Immature natural killer cell (primary cell): ENCODE results near the gene SLC1A5. TPM values are rescaled to one million over a fixed set of nuclear protein-coding genes. Genes with fewer than 3 reads are reported as not detected.
"Not testable (repeated sequence)": the region's sequence is repeated elsewhere in the genome, so short reads cannot be mapped to it uniquely, and the experiment has no call there.

Experiments used
- DNase-seq, 3 donors: peaks; one replicate each; pipeline ENCODE4 v3.0.0; 2022; ENCODE audit warnings: mixed read lengths in 1 of 3
- H3K27ac Mint-ChIP-seq, 6 donors: one replicate each; pipeline ENCODE4 v1.8.0; 2020; ENCODE audit warnings: mixed read lengths in 6 of 6, mild to moderate bottlenecking in 5 of 6, inconsistent platforms in 4 of 6, moderate library complexity in 3 of 6
- H3K27me3 Mint-ChIP-seq, 3 donors: one replicate each; pipeline ENCODE4 v1.8.0; 2020 to 2021; ENCODE audit warnings: low read depth in 3 of 3, mild to moderate bottlenecking in 3 of 3, mixed read lengths in 3 of 3, moderate library complexity in 3 of 3, inconsistent platforms in 1 of 3
- H3K36me3 Mint-ChIP-seq, 3 donors: one replicate each; pipeline ENCODE4 v1.8.0; 2020; ENCODE audit warnings: mixed read lengths in 3 of 3, inconsistent platforms in 2 of 3, mild to moderate bottlenecking in 2 of 3
- H3K4me1 Mint-ChIP-seq, 2 donors: one replicate each; pipeline ENCODE4 v1.8.0; 2020; ENCODE audit warnings: inconsistent platforms in 2 of 2, mild to moderate bottlenecking in 2 of 2, mixed read lengths in 2 of 2, moderate library complexity in 1 of 2
- H3K4me3 Mint-ChIP-seq, 5 donors: one replicate each; pipeline ENCODE4 v1.8.0; 2020; ENCODE audit warnings: mild to moderate bottlenecking in 5 of 5, mixed read lengths in 5 of 5, inconsistent platforms in 3 of 5, moderate library complexity in 3 of 5
- H3K9me3 Mint-ChIP-seq, 6 donors: one replicate each; pipeline ENCODE4 v1.8.0; 2020; ENCODE audit warnings: mild to moderate bottlenecking in 6 of 6, mixed read lengths in 6 of 6, inconsistent platforms in 4 of 6, moderate library complexity in 3 of 6
- polyA plus RNA-seq, 3 donors: library from polyadenylated mRNA; unstranded; fragments of 300-500 nt; fragmentation: Illumina TruSeq; gene quantifications; one replicate each; pipeline ENCODE4 v1.2.3, GENCODE V29; 2021

Gene SLC1A5
- polyA plus RNA-seq, 3 donors from 2014 or later: 17.4 to 37.7 (median 32.6) TPM

DNA sequence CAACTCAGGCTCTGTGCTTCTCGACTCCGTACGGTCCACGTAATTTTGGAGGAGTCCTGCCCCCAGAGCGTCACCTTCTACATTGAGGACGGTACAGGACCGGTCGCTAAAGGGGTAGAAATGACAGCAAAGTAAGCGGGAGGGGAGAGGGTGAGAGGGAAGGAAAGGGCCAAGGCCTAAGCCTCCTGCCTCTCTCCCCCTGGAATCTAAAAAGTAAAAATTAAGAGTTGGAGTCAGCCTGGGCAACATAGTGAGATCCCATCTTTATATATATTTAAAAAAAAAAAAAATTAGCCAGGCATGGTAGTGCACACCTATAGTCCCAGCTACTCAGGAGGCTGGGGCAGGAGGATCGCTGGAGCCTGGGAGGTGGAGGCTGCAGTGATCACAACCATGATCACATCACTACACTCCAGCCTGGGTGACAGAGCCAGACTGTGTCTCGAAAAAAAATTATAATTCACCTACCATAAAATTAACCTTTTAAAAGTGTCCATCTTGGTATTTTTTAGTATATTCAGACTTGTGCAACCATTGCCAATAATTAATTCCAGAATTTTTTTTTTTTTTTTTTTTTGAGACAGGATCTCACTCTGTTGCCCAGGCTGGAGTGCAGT lies 12.6 kb downstream of the SLC1A5 start:
- H3K27me3 Mint-ChIP-seq: peaks cover 0 to 2% (median 1%) of the 10 kb centered on the region in 3 donors
- no peak for DNase-seq
- H3K27ac Mint-ChIP-seq: peak overlapping the region in 1 of 6 donors; percentile 15
- no peak overlapping the region for H3K4me3 Mint-ChIP-seq
- H3K4me1 Mint-ChIP-seq: peaks cover 21 to 24% of the 10 kb centered on the region in 2 donors
- H3K9me3 Mint-ChIP-seq: no peaks in the 10 kb centered on the region
- peaks cover 6 to 21% (median 15%) of the 10 kb centered on the region in 3 donors for H3K36me3 Mint-ChIP-seq

- Mint-ChIP-seq H3K27me3 (peaks cover 0 to 4% (median 2%) of the 10 kb centered on the region in 3 donors), H3K27ac (no peak overlapping the region), H3K9me3 (no peaks in the 10 kb centered on the region)
Measured at GRCh38 chr19:46773018-46773399, 15.4 kb downstream of the SLC1A5 start.

GRCh38 chr19:46772170-46773017 lies 16.0 kb downstream of the SLC1A5 start:
- peaks cover 0 to 5% of the 10 kb centered on the region in 2 donors for H3K4me1 Mint-ChIP-seq
- H3K9me3 Mint-ChIP-seq: no peaks in the 10 kb centered on the region
- no peak overlapping the region for H3K4me3 Mint-ChIP-seq
- H3K27me3 Mint-ChIP-seq: peaks cover 0 to 4% (median 2%) of the 10 kb centered on the region in 3 donors
- DNase-seq: no peak
- no peak overlapping the region for H3K27ac Mint-ChIP-seq
- H3K36me3 Mint-ChIP-seq: peaks cover 6 to 19% (median 15%) of the 10 kb centered on the region in 3 donors

More at GRCh38 chr19:46773018-46773399, 15.4 kb downstream of the SLC1A5 start:
- Mint-ChIP-seq H3K4me3 (no peak overlapping the region), H3K4me1 (peaks cover 5 to 9% of the 10 kb centered on the region in 2 donors), H3K36me3 (peaks cover 6 to 19% (median 15%) of the 10 kb centered on the region in 3 donors)
- DNase-seq: no peak

- DNase-seq, H3K9me3 Mint-ChIP-seq, H3K27ac Mint-ChIP-seq, H3K36me3 Mint-ChIP-seq, H3K4me3 Mint-ChIP-seq, H3K4me1 Mint-ChIP-seq, H3K27me3 Mint-ChIP-seq: not testable (repeated sequence)
Measured at GRCh38 chr19:46768746-46769145, 19.6 kb downstream of the SLC1A5 start.

DNA sequence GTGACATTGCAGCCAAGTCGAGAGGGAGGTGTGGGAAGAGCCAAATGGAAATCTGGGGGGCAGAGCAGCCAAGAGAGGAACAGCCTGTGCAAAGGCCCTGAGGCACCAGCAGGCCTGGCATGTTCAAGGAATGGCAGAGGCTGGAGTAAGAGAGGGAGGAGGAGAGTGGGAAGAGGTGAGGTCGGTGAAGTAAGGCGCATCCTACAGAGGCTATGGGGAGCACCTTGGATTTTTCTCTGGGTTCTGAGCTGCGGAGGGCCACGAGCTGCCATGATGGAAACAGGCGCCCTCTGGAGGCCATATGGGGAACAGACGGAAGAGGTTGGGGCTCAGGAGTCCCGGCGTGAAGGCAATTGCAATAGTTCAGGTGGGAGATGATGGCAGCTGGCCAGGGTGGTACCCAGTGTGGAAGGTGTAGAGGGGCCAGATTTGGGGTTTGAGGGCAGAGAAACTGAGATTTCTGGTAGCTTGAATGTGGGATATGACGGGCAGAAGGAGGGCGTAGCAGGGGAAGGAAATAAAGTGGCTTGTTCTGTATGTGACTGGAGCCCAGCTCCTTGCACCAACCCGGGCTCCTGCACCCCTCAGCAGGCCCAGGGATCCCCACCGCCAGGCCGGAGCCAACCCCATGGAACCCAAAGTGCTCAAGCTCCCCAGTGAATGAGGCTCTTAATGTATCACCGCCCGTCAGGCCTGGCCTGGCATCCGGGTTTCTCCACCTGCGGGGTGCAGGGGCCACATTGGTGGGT lies 21.7 kb downstream of the SLC1A5 start:
- Mint-ChIP-seq H3K36me3 (no peaks in the 10 kb centered on the region), H3K27me3 (peaks cover 0 to 4% (median 0%) of the 10 kb centered on the region in 3 donors), H3K9me3 (no peaks in the 10 kb centered on the region), H3K27ac (peak overlapping the region in 1 of 6 donors; percentile 15), H3K4me1 (no peaks in the 10 kb centered on the region), H3K4me3 (no peak overlapping the region)
- peak; percentile 40 to 54 (median 49) for DNase-seq

- DNase-seq: no peak
- H3K27me3 Mint-ChIP-seq: peaks cover 0 to 1% (median 0%) of the 10 kb centered on the region in 3 donors
- H3K4me3 Mint-ChIP-seq: no peak overlapping the region
- no peaks in the 10 kb centered on the region for H3K9me3 Mint-ChIP-seq
- H3K4me1 Mint-ChIP-seq: no peaks in the 10 kb centered on the region
- H3K36me3 Mint-ChIP-seq: no peaks in the 10 kb centered on the region
- H3K27ac Mint-ChIP-seq: no peak overlapping the region
Measured at GRCh38 chr19:46764817-46765291, 23.5 kb downstream of the SLC1A5 start.

GRCh38 chr19:46762245-46762890 lies 26.0 kb downstream of the SLC1A5 start:
- peaks cover 0 to 5% (median 0%) of the 10 kb centered on the region in 3 donors for H3K36me3 Mint-ChIP-seq
- H3K4me3 Mint-ChIP-seq: no peak overlapping the region
- no peak overlapping the region for H3K27ac Mint-ChIP-seq
- H3K4me1 Mint-ChIP-seq: peaks cover 0 to 1% of the 10 kb centered on the region in 2 donors
- H3K9me3 Mint-ChIP-seq: no peaks in the 10 kb centered on the region
- no peak for DNase-seq
- H3K27me3 Mint-ChIP-seq: no peaks in the 10 kb centered on the region

DNA sequence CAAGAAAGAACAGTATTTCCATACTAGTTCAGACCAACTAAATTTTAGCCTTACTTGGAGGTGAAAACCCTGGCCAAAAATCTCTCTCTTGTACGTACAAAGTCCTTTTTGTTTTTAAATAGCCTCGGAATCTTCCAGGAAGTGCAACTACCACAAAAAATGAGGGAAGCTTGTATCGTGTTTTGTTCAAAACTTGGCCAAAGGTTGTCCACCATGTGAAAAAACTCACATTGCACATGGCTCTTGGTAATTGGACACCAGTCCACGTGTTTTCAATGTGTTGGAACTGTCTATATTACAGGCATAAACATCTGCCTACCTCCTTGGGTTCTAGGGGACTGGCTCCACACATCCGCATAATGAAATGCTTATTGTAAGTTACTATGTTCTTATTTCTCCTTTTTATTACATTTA lies 27.0 kb downstream of the SLC1A5 start:
- Mint-ChIP-seq H3K4me1 (peaks cover 0 to 6% of the 10 kb centered on the region in 2 donors), H3K4me3 (no peak overlapping the region), H3K27ac (no peak overlapping the region), H3K36me3 (peaks cover 0 to 6% (median 0%) of the 10 kb centered on the region in 3 donors), H3K27me3 (peaks cover 3% of the 10 kb centered on the region in 3 donors), H3K9me3 (no peaks in the 10 kb centered on the region)
- no peak for DNase-seq

- not testable (repeated sequence) for H3K4me3 Mint-ChIP-seq, H3K9me3 Mint-ChIP-seq, H3K27me3 Mint-ChIP-seq
Measured at GRCh38 chr19:46760897-46761296, 27.5 kb downstream of the SLC1A5 start.

GRCh38 chr19:46760363-46760762 lies 28.0 kb downstream of the SLC1A5 start:
- no peak overlapping the region for H3K4me3 Mint-ChIP-seq
- no peak overlapping the region for H3K27ac Mint-ChIP-seq
- no peak for DNase-seq
- peaks cover 0 to 6% (median 0%) of the 10 kb centered on the region in 3 donors for H3K36me3 Mint-ChIP-seq
- peaks cover 3 to 4% (median 3%) of the 10 kb centered on the region in 3 donors for H3K27me3 Mint-ChIP-seq
- peaks cover 0 to 7% of the 10 kb centered on the region in 2 donors for H3K4me1 Mint-ChIP-seq
- no peaks in the 10 kb centered on the region for H3K9me3 Mint-ChIP-seq

More at GRCh38 chr19:46760897-46761296, 27.5 kb downstream of the SLC1A5 start:
- not testable (repeated sequence) for H3K36me3 Mint-ChIP-seq, DNase-seq, H3K4me1 Mint-ChIP-seq, H3K27ac Mint-ChIP-seq

DNA sequence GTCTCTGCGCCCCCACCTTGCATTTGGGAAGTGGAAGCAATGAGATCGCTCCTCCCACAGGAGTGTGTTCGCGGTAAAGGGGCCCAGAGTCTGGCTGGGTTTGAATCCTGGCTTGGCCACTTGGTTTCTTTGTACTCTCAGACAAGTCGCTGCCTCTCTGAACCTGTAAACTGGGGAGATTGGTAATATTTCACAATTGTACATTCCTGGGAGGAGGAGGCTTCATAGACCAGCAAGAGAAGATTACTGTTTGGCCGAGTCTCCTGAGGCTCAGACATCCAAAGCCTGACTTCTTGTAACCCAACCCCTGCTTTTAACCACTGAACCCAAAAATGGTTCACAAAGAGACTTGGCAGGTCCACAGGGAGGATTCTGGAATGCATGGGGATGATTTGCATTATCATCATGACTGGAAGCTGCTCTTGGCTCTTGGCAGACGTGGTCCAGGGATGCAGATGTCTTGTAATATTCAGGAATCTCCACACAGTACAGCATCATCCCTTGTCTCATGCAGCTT lies 28.5 kb downstream of the SLC1A5 start:
- Mint-ChIP-seq H3K4me3 (no peak overlapping the region), H3K27me3 (peaks cover 3 to 4% (median 3%) of the 10 kb centered on the region in 3 donors), H3K27ac (no peak overlapping the region), H3K36me3 (peaks cover 0 to 9% (median 3%) of the 10 kb centered on the region in 3 donors), H3K4me1 (peaks cover 0 to 7% of the 10 kb centered on the region in 2 donors), H3K9me3 (no peaks in the 10 kb centered on the region)
- no peak for DNase-seq

DNA sequence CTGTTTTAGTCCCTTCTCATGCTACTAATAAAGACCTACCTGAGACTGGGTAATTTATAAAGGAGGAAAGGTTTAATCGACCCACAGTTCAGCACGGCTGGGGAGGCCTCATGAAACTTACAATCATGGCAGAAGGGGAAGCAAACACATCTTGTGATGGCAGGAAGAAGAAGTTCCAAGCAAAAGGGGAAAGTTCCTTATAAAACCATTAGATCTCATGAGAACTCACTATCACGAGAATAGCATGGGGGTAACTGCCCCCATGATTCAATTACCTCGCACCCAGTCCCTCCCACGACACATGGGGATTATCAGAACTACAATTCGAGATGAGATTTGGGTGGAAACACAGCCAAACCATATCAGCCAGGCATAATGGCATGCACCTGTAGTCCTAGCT lies 29.2 kb downstream of the SLC1A5 start:
- H3K27ac Mint-ChIP-seq: peak overlapping the region in 1 of 6 donors; percentile 35
- peaks cover 0 to 7% of the 10 kb centered on the region in 2 donors for H3K4me1 Mint-ChIP-seq
- H3K4me3 Mint-ChIP-seq: no peak overlapping the region
- peaks cover 3 to 4% (median 3%) of the 10 kb centered on the region in 3 donors for H3K27me3 Mint-ChIP-seq
- no peaks in the 10 kb centered on the region for H3K9me3 Mint-ChIP-seq
- no peak for DNase-seq
- peaks cover 0 to 9% (median 3%) of the 10 kb centered on the region in 3 donors for H3K36me3 Mint-ChIP-seq

DNA sequence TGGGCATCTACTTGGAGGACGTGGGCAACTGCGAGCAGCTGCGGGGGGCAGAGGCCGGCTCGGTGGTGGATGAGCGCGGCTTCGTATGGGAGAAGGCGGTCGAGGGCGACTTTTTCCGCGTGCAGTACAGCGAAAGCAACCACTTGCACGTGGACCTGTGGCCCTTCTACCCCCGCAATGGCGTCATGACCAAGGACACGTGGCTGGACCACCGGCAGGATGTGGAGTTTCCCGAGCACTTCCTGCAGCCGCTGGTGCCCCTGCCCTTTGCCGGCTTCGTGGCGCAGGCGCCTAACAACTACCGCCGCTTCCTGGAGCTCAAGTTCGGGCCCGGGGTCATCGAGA lies 31.9 kb downstream of the SLC1A5 start:
- no peaks in the 10 kb centered on the region for H3K9me3 Mint-ChIP-seq
- H3K27me3 Mint-ChIP-seq: peaks cover 3 to 4% (median 3%) of the 10 kb centered on the region in 3 donors
- peaks cover 0 to 12% (median 6%) of the 10 kb centered on the region in 3 donors for H3K36me3 Mint-ChIP-seq
- peak overlapping the region in 2 of 6 donors; percentile 19 to 69 for H3K27ac Mint-ChIP-seq
- no peak overlapping the region for H3K4me3 Mint-ChIP-seq
- H3K4me1 Mint-ChIP-seq: peaks cover 0 to 7% of the 10 kb centered on the region in 2 donors
- DNase-seq: peak; percentile 38 to 45 (median 41)
